A375 (cell line): ENCODE measurements around the gene BRINP1. TPM values are rescaled to one million over a fixed set of nuclear protein-coding genes. Genes with fewer than 3 reads are reported as not detected.

ENCODE experiments used
- total RNA-seq: library from RNA; depleted of rRNA; stranded (reverse); fragments of >200 nt; shearing (Covaris generic); gene quantifications from 2 replicates; pipeline ENCODE4 v1.2.3, GENCODE V29; 2014; rRNA removed

Gene BRINP1
- not detected in 2 replicates for total RNA-seq

GRCh38 chr9:119368681-119369581 is at the start of gene BRINP1:
Gene BRINP1, minus strand, starts transcription at chr9:119369435. Its CDS starts 56,080 bp downstream, at chr9:119313355.

